CD14-positive monocyte (primary cell): ENCODE data around the gene ATP2B1. TPM values are rescaled to one million over a fixed set of nuclear protein-coding genes. Genes with fewer than 3 reads are reported as not detected.

Source experiments
- DNase-seq, 3 donors: peaks; one replicate each; pipeline ENCODE4 v3.0.0-alpha.2; 2011 to 2022
- H2AFZ ChIP-seq: 2 replicates; pipeline ENCODE4 v1.6.0; 2012; ENCODE audit warnings: mild to moderate bottlenecking, low read depth, low read length, inconsistent platforms; ENCODE audit not compliant: insufficient read depth, poor library complexity, severe bottlenecking
- H3K27ac ChIP-seq, 2 donors: 1 replicate in 1 of 2; 2 replicates in 1 of 2; pipeline ENCODE4 v1.5.1; 2012 to 2013; ENCODE audit warnings: low read length in 2 of 2, control low read depth in 1 of 2, inconsistent platforms in 1 of 2, low read depth in 1 of 2, mild to moderate bottlenecking in 1 of 2
- H3K27me3 ChIP-seq, 2 donors: one replicate each; pipeline versions ENCODE4 v1.6.0 to v1.6.1; 2011 to 2013; ENCODE audit warnings: low read length in 2 of 2; ENCODE audit not compliant: control insufficient read depth in 2 of 2, insufficient read depth in 2 of 2
- H3K36me3 ChIP-seq, 2 donors: replicated peaks in 1 of 2; 1 replicate in 1 of 2; 2 replicates in 1 of 2; pipeline versions ENCODE4 v1.5.1 to v1.6.1; 2012 to 2013; ENCODE audit warnings: low read length in 2 of 2, control low read depth in 1 of 2, inconsistent platforms in 1 of 2, mild to moderate bottlenecking in 1 of 2; ENCODE audit not compliant: insufficient read depth in 2 of 2, control insufficient read depth in 1 of 2
- H3K4me1 ChIP-seq, 2 donors: 1 replicate in 1 of 2; 2 replicates in 1 of 2; pipeline versions ENCODE4 v1.5.1 to v1.6.1; 2012 to 2013; ENCODE audit warnings: low read length in 2 of 2, control low read depth in 1 of 2, inconsistent platforms in 1 of 2, mild to moderate bottlenecking in 1 of 2, moderate library complexity in 1 of 2; ENCODE audit not compliant: insufficient read depth in 2 of 2, control insufficient read depth in 1 of 2
- H3K4me2 ChIP-seq: replicated peaks from 2 replicates; pipeline ENCODE3; 2012; ENCODE audit warnings: low read length, moderate library complexity, mild to moderate bottlenecking; ENCODE audit not compliant: poor library complexity, severe bottlenecking; ENCODE audit errors: extremely low read depth
- H3K4me3 ChIP-seq, 3 experiments: fragments of 200-600 bp in 1 of 3; sonication (generic) in 1 of 3; replicated peaks in 1 of 3; 1 replicate in 2 of 3; 2 replicates in 1 of 3; pipeline ENCODE4 v1.5.1; 2011 to 2013; ENCODE audit warnings: low read length in 3 of 3, mild to moderate bottlenecking in 3 of 3, control low read depth in 2 of 3, low read depth in 2 of 3, inconsistent platforms in 1 of 3, moderate library complexity in 1 of 3
- H3K79me2 ChIP-seq: 2 replicates; pipeline ENCODE4 v1.6.0; 2012; ENCODE audit warnings: mild to moderate bottlenecking, control low read depth, inconsistent platforms, low read length, moderate library complexity; ENCODE audit not compliant: insufficient read depth
- H3K9ac ChIP-seq: 2 replicates; pipeline ENCODE4 v1.6.0; 2017; ENCODE audit warnings: low read length, mild to moderate bottlenecking; ENCODE audit not compliant: insufficient read depth, poor library complexity, severe bottlenecking
- H3K9me3 ChIP-seq, 2 donors: replicated peaks in 1 of 2; 1 replicate in 1 of 2; 2 replicates in 1 of 2; pipeline versions ENCODE4 v1.5.1 to v1.6.1; 2012 to 2013; ENCODE audit warnings: low read length in 2 of 2, control low read depth in 1 of 2; ENCODE audit not compliant: control insufficient read depth in 1 of 2, insufficient read depth in 1 of 2
- H4K20me1 ChIP-seq: 2 replicates; pipeline ENCODE4 v1.6.0; 2012; ENCODE audit warnings: mild to moderate bottlenecking, low read length, control low read depth, moderate library complexity; ENCODE audit not compliant: insufficient read depth
- H3K27ac Mint-ChIP-seq, 7 donors: one replicate each; pipeline ENCODE4 v1.8.0; 2020; ENCODE audit warnings: mild to moderate bottlenecking in 7 of 7, mixed read lengths in 7 of 7, moderate library complexity in 6 of 7, inconsistent platforms in 2 of 7
- H3K27me3 Mint-ChIP-seq, 3 donors: one replicate each; pipeline ENCODE4 v1.8.0; 2021 to 2022; ENCODE audit warnings: low read depth in 3 of 3, mild to moderate bottlenecking in 3 of 3, mixed read lengths in 3 of 3, moderate library complexity in 3 of 3, inconsistent platforms in 1 of 3
- H3K36me3 Mint-ChIP-seq, 2 donors: one replicate each; pipeline ENCODE4 v1.8.0; 2020; ENCODE audit warnings: mixed read lengths in 2 of 2, inconsistent platforms in 1 of 2, mild to moderate bottlenecking in 1 of 2
- H3K4me1 Mint-ChIP-seq: one replicate; pipeline ENCODE4 v1.8.0; 2020; ENCODE audit warnings: mild to moderate bottlenecking, mixed read lengths
- H3K4me3 Mint-ChIP-seq, 2 donors: one replicate each; pipeline ENCODE4 v1.8.0; 2020; ENCODE audit warnings: mild to moderate bottlenecking in 2 of 2, mixed read lengths in 2 of 2, moderate library complexity in 1 of 2
- H3K9me3 Mint-ChIP-seq, 7 donors: one replicate each; pipeline ENCODE4 v1.8.0; 2020 to 2022; ENCODE audit warnings: mixed read lengths in 7 of 7, mild to moderate bottlenecking in 6 of 7, moderate library complexity in 6 of 7, inconsistent platforms in 2 of 7
- CTCF ChIP-seq: fragments of 200-600 bp; IDR thresholded peaks from one replicate; pipeline ENCODE4 v1.8.0; 2022; ENCODE audit warnings: antibody characterized with exemption, mild to moderate bottlenecking
- intact Hi-C, 2 donors: fragments of 100-400 bp; cut with micrococcal nuclease; formaldehyde crosslinking; loops; one replicate each; pipeline versions ENCODE4 v1.15.0 to v1.15.1; 2023
- polyA plus RNA-seq, 3 donors: library from polyadenylated mRNA; depleted of rRNA in 1 of 3; unstranded in 2 of 3; stranded (reverse) in 1 of 3; fragments of 300-500 nt in 2 of 3; fragments of >200 nt in 1 of 3; fragmentation: Illumina TruSeq in 2 of 3; gene quantifications; 1 replicate in 2 of 3; 2 replicates in 1 of 3; pipeline ENCODE4 v1.2.3, GENCODE V29; 2012 to 2021

The ATP2B1 gene
- polyA plus RNA-seq, 3 donors = 35.9 to 59.3 (median 53.9) TPM

- Mint-ChIP-seq H3K27ac (no peak overlapping the region), H3K4me1 (peaks cover 4% of the 10 kb centered on the region), H3K4me3 (no peak overlapping the region), H3K36me3 (no peaks in the 10 kb centered on the region), H3K27me3 (peaks cover 0 to 3% (median 0%) of the 10 kb centered on the region in 3 donors), H3K9me3 (peaks cover 0 to 3% (median 0%) of the 10 kb centered on the region in 7 donors)
- no peak overlapping the region for H2AFZ ChIP-seq
- no peaks in the 10 kb centered on the region for H4K20me1 ChIP-seq
- no peak overlapping the region for H3K9ac ChIP-seq
- no peak overlapping the region for H3K27ac ChIP-seq
- H3K9me3 ChIP-seq = no peaks in the 10 kb centered on the region
- no peak for TF ChIP-seq CTCF
- H3K4me3 ChIP-seq = no peak overlapping the region
- no peaks in the 10 kb centered on the region for H3K36me3 ChIP-seq
- no peak overlapping the region for H3K4me2 ChIP-seq
- H3K27me3 ChIP-seq = no peaks in the 10 kb centered on the region
- intact Hi-C loops = no loop called here
- no peaks in the 10 kb centered on the region for H3K4me1 ChIP-seq
- H3K79me2 ChIP-seq = no peaks in the 10 kb centered on the region
- DNase-seq = no peak
Observed at GRCh38 chr12:89566615-89567014, 142.0 kb downstream of the ATP2B1 start.

- Mint-ChIP-seq H3K4me3 (no peak overlapping the region), H3K9me3 (peaks cover 0 to 2% (median 0%) of the 10 kb centered on the region in 7 donors), H3K36me3 (no peaks in the 10 kb centered on the region), H3K27ac (no peak overlapping the region), H3K27me3 (peaks cover 0 to 3% (median 0%) of the 10 kb centered on the region in 3 donors), H3K4me1 (peaks cover 4% of the 10 kb centered on the region)
- H2AFZ ChIP-seq = no peak overlapping the region
- H3K27ac ChIP-seq = no peak overlapping the region
- H3K9ac ChIP-seq = no peak overlapping the region
- no peaks in the 10 kb centered on the region for H4K20me1 ChIP-seq
- intact Hi-C loops = no loop called here
- no peak for TF ChIP-seq CTCF
- no peaks in the 10 kb centered on the region for H3K79me2 ChIP-seq
- H3K4me2 ChIP-seq = no peak overlapping the region
- H3K36me3 ChIP-seq = no peaks in the 10 kb centered on the region
- no peaks in the 10 kb centered on the region for H3K9me3 ChIP-seq
- no peak overlapping the region for H3K4me3 ChIP-seq
- DNase-seq = no peak
- H3K27me3 ChIP-seq = no peaks in the 10 kb centered on the region
- H3K4me1 ChIP-seq = no peaks in the 10 kb centered on the region
Observed at GRCh38 chr12:89565002-89565401, 143.6 kb downstream of the ATP2B1 start.
